Measurements from ENCODE around the gene CRLF3. TPM values are rescaled to one million over a fixed set of nuclear protein-coding genes. Genes with fewer than 3 reads are reported as not detected.
A peak's percentile ranks its signal among the peaks of the same experiment; 100 is the strongest.
"Not testable (repeated sequence)": the region's sequence is repeated elsewhere in the genome, so short reads cannot be mapped to it uniquely, and the experiment has no call there.

CRLF3 gene
- polyA plus RNA-seq, 2 donors, result 9.3 to 10.9 TPM

DNA sequence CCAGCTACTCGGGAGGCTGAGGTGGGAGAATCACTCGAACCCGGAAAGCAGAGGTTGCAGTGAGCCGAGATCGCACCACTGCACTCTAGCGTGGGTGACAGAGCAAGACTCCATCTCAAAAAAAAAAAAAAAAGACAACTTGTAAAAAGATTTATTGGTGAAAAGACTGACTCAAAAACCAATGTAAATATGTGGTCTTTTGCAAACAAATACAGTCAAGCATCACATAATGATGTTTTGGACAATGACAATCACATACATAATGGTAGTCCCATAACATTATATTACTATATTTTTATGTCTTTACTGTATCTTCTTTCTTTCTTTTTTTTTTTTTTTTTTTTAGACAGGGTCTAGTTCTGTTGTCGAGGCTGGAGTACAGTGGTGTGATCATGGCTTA is 8.3 kb downstream of the CRLF3 start:
- Histone ChIP-seq H3K9me3 (ENCODE audit: control insufficient read depth in 2 of 2, insufficient read depth in 1 of 2, low read depth in 1 of 2, low read length in 1 of 2) (no peaks in the 10 kb centered on the region), H3K4me3 (ENCODE audit: low read depth in 1 of 2, low read length in 2 of 2) (no peak overlapping the region), H3K27ac (ENCODE audit: low read depth in 2 of 2, low read length in 1 of 2) (no peak overlapping the region), H3K27me3 (ENCODE audit: control insufficient read depth in 1 of 2, insufficient read depth in 2 of 2, low read length in 2 of 2) (no peaks in the 10 kb centered on the region), H3K36me3 (ENCODE audit: control insufficient read depth in 2 of 2, insufficient read depth in 2 of 2, low read length in 1 of 2) (no peaks in the 10 kb centered on the region), H3K4me1 (ENCODE audit: control insufficient read depth in 2 of 2, insufficient read depth in 2 of 2, low read length in 1 of 2) (no peaks in the 10 kb centered on the region)
- 96 to 97% methylated on average over 7 of the region's 7 CpGs for WGBS, 2 donors

DNA sequence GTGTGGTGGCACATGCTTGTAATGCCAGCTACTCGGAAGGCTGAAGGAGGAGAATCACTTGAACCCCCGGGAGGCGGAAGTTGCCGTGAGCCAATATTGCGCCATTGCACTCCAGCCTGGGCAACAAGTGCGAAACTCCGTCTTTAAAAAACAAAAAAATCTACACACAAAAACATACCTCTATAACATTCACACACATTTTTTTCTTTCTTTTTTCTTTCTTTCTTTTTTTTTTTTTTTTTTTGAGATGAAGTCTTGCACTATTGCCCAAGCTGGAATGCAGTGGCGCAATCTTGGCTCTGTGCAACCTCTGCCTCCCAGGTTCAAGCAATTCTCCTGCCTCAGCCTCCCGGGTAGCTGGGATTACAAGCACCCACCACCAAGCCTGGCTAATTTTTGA is 9.6 kb downstream of the CRLF3 start:
- H3K27ac ChIP-seq (ENCODE audit: low read depth in 2 of 2, low read length in 1 of 2), result not testable (repeated sequence)

GRCh38 chr17:30814236-30814635 is 10.3 kb downstream of the CRLF3 start:
- not testable (repeated sequence) for H3K36me3 ChIP-seq (ENCODE audit: control insufficient read depth in 2 of 2, insufficient read depth in 2 of 2, low read length in 1 of 2); H3K27ac ChIP-seq (ENCODE audit: low read depth in 2 of 2, low read length in 1 of 2); H3K4me1 ChIP-seq (ENCODE audit: control insufficient read depth in 2 of 2, insufficient read depth in 2 of 2, low read length in 1 of 2); H3K4me3 ChIP-seq (ENCODE audit: low read depth in 1 of 2, low read length in 2 of 2); H3K27me3 ChIP-seq (ENCODE audit: control insufficient read depth in 1 of 2, insufficient read depth in 2 of 2, low read length in 2 of 2); H3K9me3 ChIP-seq (ENCODE audit: control insufficient read depth in 2 of 2, insufficient read depth in 1 of 2, low read depth in 1 of 2, low read length in 1 of 2)
- WGBS, 2 donors, result 88% methylated on average over 12 of the region's 12 CpGs

More for the DNA sequence above, 9.6 kb downstream of the CRLF3 start:
- H3K27me3 ChIP-seq (ENCODE audit: control insufficient read depth in 1 of 2, insufficient read depth in 2 of 2, low read length in 2 of 2); H3K4me1 ChIP-seq (ENCODE audit: control insufficient read depth in 2 of 2, insufficient read depth in 2 of 2, low read length in 1 of 2); H3K36me3 ChIP-seq (ENCODE audit: control insufficient read depth in 2 of 2, insufficient read depth in 2 of 2, low read length in 1 of 2); H3K4me3 ChIP-seq (ENCODE audit: low read depth in 1 of 2, low read length in 2 of 2); H3K9me3 ChIP-seq (ENCODE audit: control insufficient read depth in 2 of 2, insufficient read depth in 1 of 2, low read depth in 1 of 2, low read length in 1 of 2): not testable (repeated sequence)
- 91 to 92% methylated on average over 9 of the region's 9 CpGs for WGBS, 2 donors

- Histone ChIP-seq H3K4me3 (ENCODE audit: low read depth in 1 of 2, low read length in 2 of 2) (no peak overlapping the region), H3K27ac (ENCODE audit: low read depth in 2 of 2, low read length in 1 of 2) (peak overlapping the region; percentile 58), H3K27me3 (ENCODE audit: control insufficient read depth in 1 of 2, insufficient read depth in 2 of 2, low read length in 2 of 2) (no peaks in the 10 kb centered on the region), H3K36me3 (ENCODE audit: control insufficient read depth in 2 of 2, insufficient read depth in 2 of 2, low read length in 1 of 2) (no peaks in the 10 kb centered on the region), H3K4me1 (ENCODE audit: control insufficient read depth in 2 of 2, insufficient read depth in 2 of 2, low read length in 1 of 2) (no peaks in the 10 kb centered on the region), H3K9me3 (ENCODE audit: control insufficient read depth in 2 of 2, insufficient read depth in 1 of 2, low read depth in 1 of 2, low read length in 1 of 2) (no peaks in the 10 kb centered on the region)
- 58 to 59% methylated on average over 5 of the region's 5 CpGs for WGBS, 2 donors
Measured at GRCh38 chr17:30812218-30813177, 12.0 kb downstream of the CRLF3 start.

- peak overlapping the region in 1 of 2 donors; percentile 14 for H3K27ac ChIP-seq (ENCODE audit: low read depth in 2 of 2, low read length in 1 of 2)
- no peaks in the 10 kb centered on the region for H3K4me1 ChIP-seq (ENCODE audit: control insufficient read depth in 2 of 2, insufficient read depth in 2 of 2, low read length in 1 of 2)
- 90 to 94% methylated on average over 6 of the region's 6 CpGs for WGBS, 2 donors
- H3K27me3 ChIP-seq (ENCODE audit: control insufficient read depth in 1 of 2, insufficient read depth in 2 of 2, low read length in 2 of 2), result no peaks in the 10 kb centered on the region
- H3K9me3 ChIP-seq (ENCODE audit: control insufficient read depth in 2 of 2, insufficient read depth in 1 of 2, low read depth in 1 of 2, low read length in 1 of 2), result no peaks in the 10 kb centered on the region
- no peaks in the 10 kb centered on the region for H3K36me3 ChIP-seq (ENCODE audit: control insufficient read depth in 2 of 2, insufficient read depth in 2 of 2, low read length in 1 of 2)
- no peak overlapping the region for H3K4me3 ChIP-seq (ENCODE audit: low read depth in 1 of 2, low read length in 2 of 2)
Measured at GRCh38 chr17:30809867-30810266, 14.6 kb downstream of the CRLF3 start.

- Histone ChIP-seq H3K27me3 (ENCODE audit: control insufficient read depth in 1 of 2, insufficient read depth in 2 of 2, low read length in 2 of 2) (no peaks in the 10 kb centered on the region), H3K4me1 (ENCODE audit: control insufficient read depth in 2 of 2, insufficient read depth in 2 of 2, low read length in 1 of 2) (no peaks in the 10 kb centered on the region), H3K4me3 (ENCODE audit: low read depth in 1 of 2, low read length in 2 of 2) (no peak overlapping the region), H3K27ac (ENCODE audit: low read depth in 2 of 2, low read length in 1 of 2) (peak overlapping the region in 1 of 2 donors; percentile 14), H3K9me3 (ENCODE audit: control insufficient read depth in 2 of 2, insufficient read depth in 1 of 2, low read depth in 1 of 2, low read length in 1 of 2) (no peaks in the 10 kb centered on the region), H3K36me3 (ENCODE audit: control insufficient read depth in 2 of 2, insufficient read depth in 2 of 2, low read length in 1 of 2) (no peaks in the 10 kb centered on the region)
- WGBS, 2 donors, result 69 to 72% methylated on average over 9 of the region's 9 CpGs
Measured at GRCh38 chr17:30808785-30809286, 15.7 kb downstream of the CRLF3 start.

GRCh38 chr17:30807896-30808295 is 16.6 kb downstream of the CRLF3 start:
- no peaks in the 10 kb centered on the region for H3K9me3 ChIP-seq (ENCODE audit: control insufficient read depth in 2 of 2, insufficient read depth in 1 of 2, low read depth in 1 of 2, low read length in 1 of 2)
- WGBS, 2 donors, result 87 to 91% methylated on average over 1 of the region's 1 CpG
- H3K4me1 ChIP-seq (ENCODE audit: control insufficient read depth in 2 of 2, insufficient read depth in 2 of 2, low read length in 1 of 2), result no peaks in the 10 kb centered on the region
- H3K36me3 ChIP-seq (ENCODE audit: control insufficient read depth in 2 of 2, insufficient read depth in 2 of 2, low read length in 1 of 2), result no peaks in the 10 kb centered on the region
- H3K27ac ChIP-seq (ENCODE audit: low read depth in 2 of 2, low read length in 1 of 2), result no peak overlapping the region
- H3K4me3 ChIP-seq (ENCODE audit: low read depth in 1 of 2, low read length in 2 of 2), result no peak overlapping the region
- no peaks in the 10 kb centered on the region for H3K27me3 ChIP-seq (ENCODE audit: control insufficient read depth in 1 of 2, insufficient read depth in 2 of 2, low read length in 2 of 2)

DNA sequence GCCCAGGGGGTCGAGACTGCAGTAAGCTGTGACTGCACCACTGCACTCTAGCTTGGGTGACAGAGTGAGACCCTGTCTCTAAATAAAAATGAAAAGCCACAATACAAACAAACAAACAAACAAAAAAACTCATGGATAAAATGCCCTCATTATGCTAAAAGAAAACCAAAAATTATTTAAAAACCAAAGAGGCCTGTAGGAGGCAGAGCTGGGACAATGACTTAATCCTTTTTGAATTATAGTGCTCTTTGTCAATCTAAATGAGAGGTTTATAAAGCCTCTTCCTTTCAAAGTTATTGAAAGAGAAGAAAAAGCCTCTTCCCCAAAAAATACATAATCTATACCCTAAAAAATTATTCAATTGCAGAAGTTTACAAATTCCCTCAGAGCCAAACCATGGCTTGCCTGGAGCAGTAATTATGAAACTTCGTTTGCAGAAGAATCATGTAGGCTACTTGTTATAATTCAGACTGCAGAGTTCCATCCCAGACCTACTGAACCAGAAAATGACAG is 18.5 kb downstream of the CRLF3 start:
- no peaks in the 10 kb centered on the region for H3K4me1 ChIP-seq (ENCODE audit: control insufficient read depth in 2 of 2, insufficient read depth in 2 of 2, low read length in 1 of 2)
- H3K27me3 ChIP-seq (ENCODE audit: control insufficient read depth in 1 of 2, insufficient read depth in 2 of 2, low read length in 2 of 2), result no peaks in the 10 kb centered on the region
- no peak overlapping the region for H3K27ac ChIP-seq (ENCODE audit: low read depth in 2 of 2, low read length in 1 of 2)
- no peak overlapping the region for H3K4me3 ChIP-seq (ENCODE audit: low read depth in 1 of 2, low read length in 2 of 2)
- H3K9me3 ChIP-seq (ENCODE audit: control insufficient read depth in 2 of 2, insufficient read depth in 1 of 2, low read depth in 1 of 2, low read length in 1 of 2), result no peaks in the 10 kb centered on the region
- no peaks in the 10 kb centered on the region for H3K36me3 ChIP-seq (ENCODE audit: control insufficient read depth in 2 of 2, insufficient read depth in 2 of 2, low read length in 1 of 2)
- WGBS, 2 donors, result 77 to 81% methylated on average over 2 of the region's 2 CpGs

DNA sequence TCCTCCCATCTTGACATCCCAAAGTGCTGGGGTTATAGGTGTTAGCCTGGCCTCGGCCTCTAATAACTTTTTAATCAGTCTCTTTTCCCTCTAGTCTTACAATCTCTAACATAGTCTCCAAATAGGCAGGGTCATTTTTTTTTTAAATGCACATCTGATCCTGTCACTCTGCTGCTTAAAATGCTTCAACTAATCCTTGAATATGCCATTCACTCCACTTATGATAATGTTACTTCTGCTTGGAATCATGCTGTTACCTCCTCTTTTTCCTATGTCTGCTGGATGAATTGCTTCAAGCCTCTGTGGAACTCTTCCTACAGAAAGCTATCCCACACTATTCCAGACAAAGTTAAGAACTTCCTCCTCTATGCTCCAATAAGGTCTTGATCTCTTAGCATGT is 22.8 kb downstream of the CRLF3 start:
- Histone ChIP-seq H3K27ac (ENCODE audit: low read depth in 2 of 2, low read length in 1 of 2) (no peak overlapping the region), H3K36me3 (ENCODE audit: control insufficient read depth in 2 of 2, insufficient read depth in 2 of 2, low read length in 1 of 2) (peaks cover 0 to 3% of the 10 kb centered on the region in 2 donors), H3K4me3 (ENCODE audit: low read depth in 1 of 2, low read length in 2 of 2) (no peak overlapping the region), H3K9me3 (ENCODE audit: control insufficient read depth in 2 of 2, insufficient read depth in 1 of 2, low read depth in 1 of 2, low read length in 1 of 2) (no peaks in the 10 kb centered on the region), H3K27me3 (ENCODE audit: control insufficient read depth in 1 of 2, insufficient read depth in 2 of 2, low read length in 2 of 2) (no peaks in the 10 kb centered on the region), H3K4me1 (ENCODE audit: control insufficient read depth in 2 of 2, insufficient read depth in 2 of 2, low read length in 1 of 2) (no peaks in the 10 kb centered on the region)
- whole genome bisulfite sequencing, 2 donors, result 100% methylated on average over 1 of the region's 1 CpG

Measured in esophagus (tissue), 2 donors.